Measurements from ENCODE around the gene CSGALNACT2. TPM values are rescaled to one million over a fixed set of nuclear protein-coding genes. Genes with fewer than 3 reads are reported as not detected.
A peak's percentile ranks its signal among the peaks of the same experiment; 100 is the strongest.

Gene CSGALNACT2
- total and polyA plus RNA-seq, 4 donors = 4.1 to 11.0 (median 6.1) TPM

- peaks cover 1 to 4% (median 3%) of the 10 kb centered on the region in 4 donors for H3K36me3 ChIP-seq (ENCODE audit: control insufficient read depth in 4 of 4, insufficient read depth in 3 of 4, low read depth in 1 of 4, low read length in 3 of 4)
- H3K27ac ChIP-seq (ENCODE audit: low read depth in 1 of 2, low read length in 2 of 2) = no peak overlapping the region
- H3K9me3 ChIP-seq (ENCODE audit: control insufficient read depth in 4 of 4, low read length in 3 of 4) = no peaks in the 10 kb centered on the region
- H3K27me3 ChIP-seq (ENCODE audit: control insufficient read depth in 4 of 4, insufficient read depth in 4 of 4, low read length in 3 of 4) = no peaks in the 10 kb centered on the region
- no peak overlapping the region for H3K4me3 ChIP-seq (ENCODE audit: low read depth in 1 of 3, low read length in 3 of 3)
- no peak for DNase-seq (ENCODE audit: low spot score)
- no peak overlapping the region for H3K9ac ChIP-seq (ENCODE audit: low read depth in 1 of 2, low read length in 2 of 2)
- no peak for TF ChIP-seq ZBTB33 (IDR thresholded peaks at IDR 0.05)
- TF ChIP-seq, protein P1, sequence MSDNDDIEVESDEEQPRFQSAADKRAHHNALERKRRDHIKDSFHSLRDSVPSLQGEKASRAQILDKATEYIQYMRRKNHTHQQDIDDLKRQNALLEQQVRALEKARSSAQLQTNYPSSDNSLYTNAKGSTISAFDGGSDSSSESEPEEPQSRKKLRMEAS (IDR thresholded peaks at IDR 0.05) = no peak
- TF ChIP-seq HNF4G (IDR thresholded peaks at IDR 0.05) = no peak
- TF ChIP-seq, protein P2, sequence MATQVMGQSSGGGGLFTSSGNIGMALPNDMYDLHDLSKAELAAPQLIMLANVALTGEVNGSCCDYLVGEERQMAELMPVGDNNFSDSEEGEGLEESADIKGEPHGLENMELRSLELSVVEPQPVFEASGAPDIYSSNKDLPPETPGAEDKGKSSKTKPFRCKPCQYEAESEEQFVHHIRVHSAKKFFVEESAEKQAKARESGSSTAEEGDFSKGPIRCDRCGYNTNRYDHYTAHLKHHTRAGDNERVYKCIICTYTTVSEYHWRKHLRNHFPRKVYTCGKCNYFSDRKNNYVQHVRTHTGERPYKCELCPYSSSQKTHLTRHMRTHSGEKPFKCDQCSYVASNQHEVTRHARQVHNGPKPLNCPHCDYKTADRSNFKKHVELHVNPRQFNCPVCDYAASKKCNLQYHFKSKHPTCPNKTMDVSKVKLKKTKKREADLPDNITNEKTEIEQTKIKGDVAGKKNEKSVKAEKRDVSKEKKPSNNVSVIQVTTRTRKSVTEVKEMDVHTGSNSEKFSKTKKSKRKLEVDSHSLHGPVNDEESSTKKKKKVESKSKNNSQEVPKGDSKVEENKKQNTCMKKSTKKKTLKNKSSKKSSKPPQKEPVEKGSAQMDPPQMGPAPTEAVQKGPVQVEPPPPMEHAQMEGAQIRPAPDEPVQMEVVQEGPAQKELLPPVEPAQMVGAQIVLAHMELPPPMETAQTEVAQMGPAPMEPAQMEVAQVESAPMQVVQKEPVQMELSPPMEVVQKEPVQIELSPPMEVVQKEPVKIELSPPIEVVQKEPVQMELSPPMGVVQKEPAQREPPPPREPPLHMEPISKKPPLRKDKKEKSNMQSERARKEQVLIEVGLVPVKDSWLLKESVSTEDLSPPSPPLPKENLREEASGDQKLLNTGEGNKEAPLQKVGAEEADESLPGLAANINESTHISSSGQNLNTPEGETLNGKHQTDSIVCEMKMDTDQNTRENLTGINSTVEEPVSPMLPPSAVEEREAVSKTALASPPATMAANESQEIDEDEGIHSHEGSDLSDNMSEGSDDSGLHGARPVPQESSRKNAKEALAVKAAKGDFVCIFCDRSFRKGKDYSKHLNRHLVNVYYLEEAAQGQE (IDR thresholded peaks at IDR 0.05) = no peak
- TF ChIP-seq SP1 (IDR thresholded peaks at IDR 0.05) = no peak
- no peak for TF ChIP-seq YY1 (IDR thresholded peaks at IDR 0.05)
- no peak for TF ChIP-seq ATF3 (IDR thresholded peaks at IDR 0.05)
- TF ChIP-seq TAF1 (conservative IDR thresholded peaks at IDR 0.05) = no peak
- no peak for TF ChIP-seq JUND (IDR thresholded peaks at IDR 0.05)
- TF ChIP-seq, protein P3, sequence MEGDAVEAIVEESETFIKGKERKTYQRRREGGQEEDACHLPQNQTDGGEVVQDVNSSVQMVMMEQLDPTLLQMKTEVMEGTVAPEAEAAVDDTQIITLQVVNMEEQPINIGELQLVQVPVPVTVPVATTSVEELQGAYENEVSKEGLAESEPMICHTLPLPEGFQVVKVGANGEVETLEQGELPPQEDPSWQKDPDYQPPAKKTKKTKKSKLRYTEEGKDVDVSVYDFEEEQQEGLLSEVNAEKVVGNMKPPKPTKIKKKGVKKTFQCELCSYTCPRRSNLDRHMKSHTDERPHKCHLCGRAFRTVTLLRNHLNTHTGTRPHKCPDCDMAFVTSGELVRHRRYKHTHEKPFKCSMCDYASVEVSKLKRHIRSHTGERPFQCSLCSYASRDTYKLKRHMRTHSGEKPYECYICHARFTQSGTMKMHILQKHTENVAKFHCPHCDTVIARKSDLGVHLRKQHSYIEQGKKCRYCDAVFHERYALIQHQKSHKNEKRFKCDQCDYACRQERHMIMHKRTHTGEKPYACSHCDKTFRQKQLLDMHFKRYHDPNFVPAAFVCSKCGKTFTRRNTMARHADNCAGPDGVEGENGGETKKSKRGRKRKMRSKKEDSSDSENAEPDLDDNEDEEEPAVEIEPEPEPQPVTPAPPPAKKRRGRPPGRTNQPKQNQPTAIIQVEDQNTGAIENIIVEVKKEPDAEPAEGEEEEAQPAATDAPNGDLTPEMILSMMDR (IDR thresholded peaks at IDR 0.05; ENCODE audit: low read depth, low read length, missing input control) = no peak
- no peak for TF ChIP-seq FOXA1 (IDR thresholded peaks at IDR 0.05)
- TF ChIP-seq GABPA (IDR thresholded peaks at IDR 0.05 in 1 of 2, conservative IDR thresholded peaks at IDR 0.05 in 1 of 2) = no peak
- no peak for TF ChIP-seq NR2F2 (IDR thresholded peaks at IDR 0.05)
- no peaks in the 10 kb centered on the region for H3K4me1 ChIP-seq (ENCODE audit: control insufficient read depth in 4 of 4, insufficient read depth in 4 of 4, low read length in 3 of 4)
- 94% methylated on average over 3 of the region's 3 CpGs for WGBS
Observed at GRCh38 chr10:43190775-43191174, 52.5 kb downstream of the CSGALNACT2 start.

DNA sequence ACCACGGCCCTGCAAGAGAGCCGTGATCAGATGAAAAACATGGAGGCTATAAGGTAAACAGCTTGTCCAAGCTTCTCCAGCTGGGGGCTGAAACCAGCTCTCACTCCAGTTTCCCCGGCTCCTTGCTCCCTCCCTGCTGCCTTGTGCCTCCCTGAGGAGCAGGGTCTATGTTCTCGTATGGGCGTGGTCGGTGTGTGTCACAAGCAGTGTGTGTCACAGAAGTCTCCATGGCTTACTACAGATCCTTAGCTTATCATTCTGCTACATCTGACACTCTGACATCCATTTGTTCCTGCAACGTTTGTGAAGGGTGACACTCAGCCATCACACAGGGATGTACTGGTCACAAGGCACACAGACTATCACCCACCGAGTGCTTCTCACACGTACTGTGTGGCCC, 54.6 kb downstream of the CSGALNACT2 start:
- H3K27me3 ChIP-seq (ENCODE audit: control insufficient read depth in 4 of 4, insufficient read depth in 4 of 4, low read length in 3 of 4) = no peaks in the 10 kb centered on the region
- H3K9me3 ChIP-seq (ENCODE audit: control insufficient read depth in 4 of 4, low read length in 3 of 4) = no peaks in the 10 kb centered on the region
- WGBS = 85% methylated on average over 9 of the region's 9 CpGs
- TF ChIP-seq ATF3 (IDR thresholded peaks at IDR 0.05) = no peak
- TF ChIP-seq YY1 (IDR thresholded peaks at IDR 0.05) = no peak
- TF ChIP-seq NR2F2 (IDR thresholded peaks at IDR 0.05) = no peak
- TF ChIP-seq RAD21 (IDR thresholded peaks at IDR 0.05) = no peak
- TF ChIP-seq FOXA1 (IDR thresholded peaks at IDR 0.05) = no peak
- TF ChIP-seq HNF4A (conservative IDR thresholded peaks at IDR 0.05) = no peak
- TF ChIP-seq, protein P2 (IDR thresholded peaks at IDR 0.05) = no peak
- TF ChIP-seq, protein P3 (IDR thresholded peaks at IDR 0.05; ENCODE audit: low read depth, low read length, missing input control) = no peak
- TF ChIP-seq, protein P1 (IDR thresholded peaks at IDR 0.05) = no peak
- TF ChIP-seq EGR1 (IDR thresholded peaks at IDR 0.05; ENCODE audit: low read depth in 2 of 2) = no peak
- no peak overlapping the region for H3K4me3 ChIP-seq (ENCODE audit: low read depth in 1 of 3, low read length in 3 of 3)
- H3K36me3 ChIP-seq (ENCODE audit: control insufficient read depth in 4 of 4, insufficient read depth in 3 of 4, low read depth in 1 of 4, low read length in 3 of 4) = no peaks in the 10 kb centered on the region
- no peak overlapping the region for H3K9ac ChIP-seq (ENCODE audit: low read depth in 1 of 2, low read length in 2 of 2)
- peak; percentile 16 for DNase-seq (ENCODE audit: low spot score)
- H3K27ac ChIP-seq (ENCODE audit: low read depth in 1 of 2, low read length in 2 of 2) = no peak overlapping the region
- H3K4me1 ChIP-seq (ENCODE audit: control insufficient read depth in 4 of 4, insufficient read depth in 4 of 4, low read length in 3 of 4) = no peaks in the 10 kb centered on the region
